ENCODE measurements around the gene ACAP1.
A peak's percentile ranks its signal among the peaks of the same experiment; 100 is the strongest.

ACAP1 gene

GRCh38 chr17:7389924-7390910 is 53.9 kb downstream of the ACAP1 start:
- no peak for DNase-seq (ENCODE audit: low read depth in 2 of 2)

DNA sequence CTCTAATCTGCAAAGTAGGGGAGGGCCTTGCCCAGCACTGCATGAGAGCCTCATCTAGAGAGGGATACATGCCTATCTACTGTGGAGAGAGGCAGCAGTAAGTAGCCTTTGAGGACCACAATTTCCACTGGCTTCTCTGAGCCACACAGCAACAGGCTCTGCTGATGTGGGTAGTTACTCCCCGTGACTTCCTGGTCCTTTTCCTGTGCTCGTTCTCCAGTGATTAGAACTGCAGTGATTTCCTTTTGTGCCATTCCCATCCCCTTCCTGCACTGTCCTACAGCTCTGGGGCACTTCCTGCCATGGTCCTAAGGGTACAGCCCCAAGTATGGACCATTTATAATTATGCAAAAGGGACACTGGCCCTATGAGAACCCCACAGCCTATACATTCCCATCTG is 55.0 kb downstream of the ACAP1 start:
- no peak for DNase-seq (ENCODE audit: low read depth in 2 of 2)

GRCh38 chr17:7392696-7393612 is 56.6 kb downstream of the ACAP1 start:
- DNase-seq (ENCODE audit: low read depth in 2 of 2) = no peak

- DNase-seq (ENCODE audit: low read depth in 2 of 2) = peak; percentile 27 to 40
These were observed 57.5 kb downstream of the ACAP1 start for GRCh38 chr17:7393613-7394451.

DNA sequence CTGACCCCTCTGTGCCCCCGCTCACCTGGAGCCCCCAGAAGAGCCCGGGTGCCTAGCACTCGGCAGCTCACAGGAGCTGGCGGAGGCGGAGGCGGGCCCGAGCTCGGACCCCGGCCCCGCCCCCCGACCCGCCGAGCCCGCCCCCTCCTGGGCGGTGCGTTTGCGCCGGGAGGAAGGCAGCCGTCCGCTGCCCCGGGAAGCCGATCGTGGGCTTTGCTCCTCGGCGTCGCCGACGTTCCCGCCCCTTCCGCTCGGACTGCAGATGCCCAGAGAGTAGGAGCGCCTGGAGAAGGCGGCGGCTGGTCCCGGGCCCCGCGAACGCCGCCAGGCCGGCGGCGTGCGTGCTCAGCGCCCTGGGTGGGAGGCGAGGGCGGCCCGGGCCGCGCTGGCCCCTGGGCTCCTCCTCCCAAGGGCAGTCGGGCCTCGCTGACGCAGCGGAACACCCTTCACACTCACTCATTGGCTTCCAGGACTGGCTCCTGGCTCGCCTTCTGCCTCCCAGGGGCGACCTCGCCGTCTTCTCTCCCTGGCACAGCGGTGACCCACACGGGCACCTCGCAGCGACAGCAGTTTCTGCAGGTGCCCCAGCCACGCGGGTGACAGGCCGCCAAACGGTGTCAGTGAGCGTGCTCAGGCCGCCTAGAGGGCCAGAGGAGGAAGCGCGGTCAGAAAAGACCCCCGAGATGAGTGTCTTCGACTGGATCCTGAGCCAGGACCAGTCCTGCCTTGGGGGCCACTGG is 58.3 kb downstream of the ACAP1 start, which contains the start of gene PLSCR3:
Gene PLSCR3, minus strand, starts transcription at position 74 of the 740 bp plus-strand sequence. CDS start 415 bp downstream, outside the sequence.
- DNase-seq (ENCODE audit: low read depth in 2 of 2) = peak; percentile 54 to 79

GRCh38 chr17:7396147-7396546 is 59.8 kb downstream of the ACAP1 start:
- no peak for DNase-seq (ENCODE audit: low read depth in 2 of 2)

DNA sequence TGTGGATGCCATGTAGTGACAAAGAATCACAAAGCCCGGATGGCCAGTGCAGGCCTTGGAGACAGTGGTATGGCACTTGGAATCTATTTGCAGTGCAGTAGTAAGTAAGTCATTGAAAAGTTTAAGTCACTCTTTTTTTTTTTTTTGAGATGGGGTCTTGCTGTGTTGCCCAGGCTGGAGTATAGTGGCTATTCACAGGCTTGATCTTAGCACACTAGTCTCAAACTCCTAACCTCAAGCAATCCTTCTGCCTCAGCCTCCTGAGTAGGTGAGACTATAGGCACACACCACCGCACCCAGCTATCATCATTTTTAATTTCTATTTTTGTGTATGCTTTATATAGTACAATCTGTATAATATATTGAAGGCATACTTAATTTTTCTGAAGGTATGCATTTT is 62.3 kb downstream of the ACAP1 start:
- DNase-seq (ENCODE audit: low read depth in 2 of 2) = no peak

All from stimulated activated CD4-positive, alpha-beta T cell treated with anti-CD3 and anti-CD28 coated beads, Interleukin-15, amount 100 ng/mL, for 48 hours (primary cell).